ENCODE measurements around the gene FZD2.
A peak's percentile ranks its signal among the peaks of the same experiment; 100 is the strongest.

FZD2 gene

DNA sequence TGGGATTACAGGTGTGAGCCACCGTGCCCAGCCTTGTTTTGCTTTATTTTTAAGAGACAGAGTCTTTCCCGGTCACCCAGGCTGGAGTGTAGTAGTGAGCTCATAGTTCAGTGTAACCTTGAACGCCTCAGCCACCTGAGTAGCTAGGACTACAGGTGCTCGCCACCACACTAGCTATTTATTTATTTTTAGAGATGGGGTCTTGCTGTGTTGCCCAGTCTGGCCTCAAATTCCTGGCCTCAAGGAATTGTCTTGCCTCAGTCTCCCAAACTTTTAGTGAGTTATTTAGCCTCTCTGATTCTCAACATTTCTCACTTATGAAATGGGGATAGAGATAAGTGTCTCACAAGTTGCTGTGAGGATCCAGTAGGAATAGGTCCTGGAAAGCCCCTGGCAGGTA lies 21.7 kb downstream of the FZD2 start:
- no peaks in the 10 kb centered on the region for H3K79me2 ChIP-seq (ENCODE audit: control insufficient read depth, insufficient read depth, low read length, poor library complexity)
- H3K23ac ChIP-seq (ENCODE audit: low read length): no peak overlapping the region
- no peak overlapping the region for H3K4ac ChIP-seq (ENCODE audit: low read depth, low read length)
- H3K9ac ChIP-seq (ENCODE audit: low read length): no peak overlapping the region
- H4K12ac ChIP-seq (ENCODE audit: low read depth, low read length): no peak overlapping the region
- H3K9me3 ChIP-seq (ENCODE audit: insufficient read depth, low read depth, low read length): no peaks in the 10 kb centered on the region
- H2AFZ ChIP-seq (ENCODE audit: insufficient read depth, low read length, poor library complexity): no peak overlapping the region
- H2BK12ac ChIP-seq (ENCODE audit: low read length): peak overlapping the region; percentile 20
- H3K4me3 ChIP-seq (ENCODE audit: low read depth, low read length): no peak overlapping the region
- no CpG with 5 or more reads among the region's 4 CpGs for WGBS (ENCODE audit: extremely low coverage, insufficient coverage, insufficient read length)
- H3K18ac ChIP-seq (ENCODE audit: low read length): no peak overlapping the region
- no peak overlapping the region for H2BK120ac ChIP-seq (ENCODE audit: insufficient read depth, low read length, poor library complexity)
- H2AK5ac ChIP-seq (ENCODE audit: low read length): no peak overlapping the region
- H3K4me2 ChIP-seq (ENCODE audit: low read length): no peak overlapping the region
- H2BK5ac ChIP-seq (ENCODE audit: low read depth, low read length, poor library complexity): no peak overlapping the region
- H3K27me3 ChIP-seq (ENCODE audit: insufficient read depth, low read length): no peaks in the 10 kb centered on the region
- no peak overlapping the region for H4K8ac ChIP-seq (ENCODE audit: low read depth, low read length)
- DNase-seq: no peak
- H3K79me1 ChIP-seq (ENCODE audit: low read length): peaks cover 3% of the 10 kb centered on the region
- peaks cover 0 to 3% of the 10 kb centered on the region in 2 experiments for H3K4me1 ChIP-seq (ENCODE audit: control insufficient read depth in 1 of 2, insufficient read depth in 2 of 2, low read length in 2 of 2)
- no peak overlapping the region for H3K14ac ChIP-seq (ENCODE audit: low read length)
- H4K91ac ChIP-seq (ENCODE audit: low read depth, low read length): no peak overlapping the region
- H3K36me3 ChIP-seq (ENCODE audit: control insufficient read depth in 1 of 2, insufficient read depth in 2 of 2, low read length in 2 of 2): no peaks in the 10 kb centered on the region
- H3K27ac ChIP-seq (ENCODE audit: low read depth, low read length): no peak overlapping the region

DNA sequence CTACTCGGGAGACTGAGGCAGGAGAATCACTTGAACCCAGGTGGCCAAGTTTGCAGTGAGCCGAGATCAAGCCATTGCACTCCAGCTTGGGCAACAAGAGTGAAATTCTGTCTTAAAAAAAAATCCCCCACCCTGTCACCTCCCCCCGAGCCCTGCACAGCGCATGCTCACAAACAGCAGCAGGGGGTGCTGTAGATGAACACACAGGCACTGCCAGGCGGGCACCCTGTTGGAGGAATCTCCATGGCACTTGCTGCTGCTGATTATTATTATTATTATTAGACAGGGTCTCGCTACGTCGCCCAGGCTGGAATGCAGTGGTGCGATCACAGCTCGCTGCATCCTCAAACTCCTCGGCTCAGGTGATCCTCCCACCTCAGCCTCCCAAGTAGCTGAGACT lies 24.6 kb downstream of the FZD2 start:
- no peak for DNase-seq
- Histone ChIP-seq H3K4me3 (ENCODE audit: low read depth, low read length) (no peak overlapping the region), H3K9ac (ENCODE audit: low read length) (no peak overlapping the region), H4K8ac (ENCODE audit: low read depth, low read length) (no peak overlapping the region), H3K4ac (ENCODE audit: low read depth, low read length) (no peak overlapping the region), H3K9me3 (ENCODE audit: insufficient read depth, low read depth, low read length) (no peaks in the 10 kb centered on the region), H2AFZ (ENCODE audit: insufficient read depth, low read length, poor library complexity) (no peak overlapping the region), H3K79me2 (ENCODE audit: control insufficient read depth, insufficient read depth, low read length, poor library complexity) (no peaks in the 10 kb centered on the region), H4K12ac (ENCODE audit: low read depth, low read length) (no peak overlapping the region), H2BK120ac (ENCODE audit: insufficient read depth, low read length, poor library complexity) (no peak overlapping the region), H4K91ac (ENCODE audit: low read depth, low read length) (no peak overlapping the region), H3K27me3 (ENCODE audit: insufficient read depth, low read length) (no peaks in the 10 kb centered on the region), H2BK5ac (ENCODE audit: low read depth, low read length, poor library complexity) (no peak overlapping the region), H2AK5ac (ENCODE audit: low read length) (no peak overlapping the region), H3K14ac (ENCODE audit: low read length) (no peak overlapping the region), H3K79me1 (ENCODE audit: low read length) (peaks cover 19% of the 10 kb centered on the region), H3K4me2 (ENCODE audit: low read length) (no peak overlapping the region), H3K18ac (ENCODE audit: low read length) (no peak overlapping the region), H2BK12ac (ENCODE audit: low read length) (no peak overlapping the region), H3K4me1 (ENCODE audit: control insufficient read depth in 1 of 2, insufficient read depth in 2 of 2, low read length in 2 of 2) (peaks cover 12 to 15% of the 10 kb centered on the region in 2 experiments), H3K23ac (ENCODE audit: low read length) (no peak overlapping the region), H3K27ac (ENCODE audit: low read depth, low read length) (no peak overlapping the region), H3K36me3 (ENCODE audit: control insufficient read depth in 1 of 2, insufficient read depth in 2 of 2, low read length in 2 of 2) (no peaks in the 10 kb centered on the region)
- WGBS (ENCODE audit: extremely low coverage, insufficient coverage, insufficient read length): no CpG with 5 or more reads among the region's 11 CpGs

- Histone ChIP-seq H3K9ac (ENCODE audit: low read length) (peak overlapping the region; percentile 38), H3K27me3 (ENCODE audit: insufficient read depth, low read length) (no peaks in the 10 kb centered on the region), H3K4ac (ENCODE audit: low read depth, low read length) (no peak overlapping the region), H3K23ac (ENCODE audit: low read length) (no peak overlapping the region), H2AK5ac (ENCODE audit: low read length) (peak overlapping the region; percentile 20), H3K4me3 (ENCODE audit: low read depth, low read length) (no peak overlapping the region), H3K27ac (ENCODE audit: low read depth, low read length) (no peak overlapping the region), H3K4me2 (ENCODE audit: low read length) (no peak overlapping the region), H4K8ac (ENCODE audit: low read depth, low read length) (no peak overlapping the region), H3K9me3 (ENCODE audit: insufficient read depth, low read depth, low read length) (no peaks in the 10 kb centered on the region), H4K12ac (ENCODE audit: low read depth, low read length) (no peak overlapping the region), H3K36me3 (ENCODE audit: control insufficient read depth in 1 of 2, insufficient read depth in 2 of 2, low read length in 2 of 2) (no peaks in the 10 kb centered on the region), H3K14ac (ENCODE audit: low read length) (peak overlapping the region; percentile 30), H3K79me1 (ENCODE audit: low read length) (peaks cover 37% of the 10 kb centered on the region), H2BK5ac (ENCODE audit: low read depth, low read length, poor library complexity) (no peak overlapping the region), H3K4me1 (ENCODE audit: control insufficient read depth in 1 of 2, insufficient read depth in 2 of 2, low read length in 2 of 2) (peaks cover 22 to 25% of the 10 kb centered on the region in 2 experiments), H3K18ac (ENCODE audit: low read length) (no peak overlapping the region), H2BK12ac (ENCODE audit: low read length) (peak overlapping the region; percentile 78), H3K79me2 (ENCODE audit: control insufficient read depth, insufficient read depth, low read length, poor library complexity) (peaks cover 2% of the 10 kb centered on the region), H4K91ac (ENCODE audit: low read depth, low read length) (peak overlapping the region; percentile 68), H2AFZ (ENCODE audit: insufficient read depth, low read length, poor library complexity) (no peak overlapping the region), H2BK120ac (ENCODE audit: insufficient read depth, low read length, poor library complexity) (peak overlapping the region; percentile 45)
- WGBS (ENCODE audit: extremely low coverage, insufficient coverage, insufficient read length): no CpG with 5 or more reads among the region's 13 CpGs
- DNase-seq: no peak
Observed at GRCh38 chr17:44584443-44584842, 27.2 kb downstream of the FZD2 start.

DNA sequence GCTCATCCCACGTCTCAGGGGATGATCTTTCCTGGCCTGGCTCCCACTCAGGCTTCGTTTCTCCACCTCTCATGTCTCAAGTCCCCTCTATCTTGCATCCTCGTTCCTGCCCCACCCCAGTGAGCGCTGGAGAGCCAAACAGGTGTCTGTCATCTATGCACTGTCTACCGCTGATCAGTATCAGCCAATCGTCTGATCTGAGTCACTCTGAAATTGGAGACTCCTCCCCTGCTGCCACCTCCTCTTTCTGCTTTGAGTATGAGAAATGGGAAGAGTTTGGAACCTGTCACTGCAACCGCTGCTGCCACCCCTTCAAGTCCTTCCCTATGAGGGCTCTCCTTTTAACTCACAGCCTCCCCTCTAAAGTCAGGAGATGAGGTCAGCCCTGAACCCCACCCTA lies 28.0 kb downstream of the FZD2 start:
- Histone ChIP-seq H3K4me3 (ENCODE audit: low read depth, low read length) (no peak overlapping the region), H3K4me2 (ENCODE audit: low read length) (no peak overlapping the region), H3K4me1 (ENCODE audit: control insufficient read depth in 1 of 2, insufficient read depth in 2 of 2, low read length in 2 of 2) (peaks cover 22 to 25% of the 10 kb centered on the region in 2 experiments), H3K36me3 (ENCODE audit: control insufficient read depth in 1 of 2, insufficient read depth in 2 of 2, low read length in 2 of 2) (no peaks in the 10 kb centered on the region), H2BK12ac (ENCODE audit: low read length) (peak overlapping the region; percentile 63), H3K23ac (ENCODE audit: low read length) (no peak overlapping the region), H4K12ac (ENCODE audit: low read depth, low read length) (no peak overlapping the region), H3K9me3 (ENCODE audit: insufficient read depth, low read depth, low read length) (no peaks in the 10 kb centered on the region), H2BK120ac (ENCODE audit: insufficient read depth, low read length, poor library complexity) (peak overlapping the region; percentile 40), H3K27me3 (ENCODE audit: insufficient read depth, low read length) (no peaks in the 10 kb centered on the region), H3K14ac (ENCODE audit: low read length) (peak overlapping the region; percentile 36), H3K18ac (ENCODE audit: low read length) (no peak overlapping the region), H3K4ac (ENCODE audit: low read depth, low read length) (peak overlapping the region; percentile 56), H3K9ac (ENCODE audit: low read length) (no peak overlapping the region), H3K79me1 (ENCODE audit: low read length) (peaks cover 37% of the 10 kb centered on the region), H4K8ac (ENCODE audit: low read depth, low read length) (peak overlapping the region; percentile 45), H3K79me2 (ENCODE audit: control insufficient read depth, insufficient read depth, low read length, poor library complexity) (peaks cover 2% of the 10 kb centered on the region), H2AK5ac (ENCODE audit: low read length) (peak overlapping the region; percentile 76), H3K27ac (ENCODE audit: low read depth, low read length) (no peak overlapping the region), H4K91ac (ENCODE audit: low read depth, low read length) (peak overlapping the region; percentile 89), H2BK5ac (ENCODE audit: low read depth, low read length, poor library complexity) (no peak overlapping the region), H2AFZ (ENCODE audit: insufficient read depth, low read length, poor library complexity) (no peak overlapping the region)
- DNase-seq: peak in 1 of 2 donors; percentile 48
- no CpG with 5 or more reads among the region's 7 CpGs for WGBS (ENCODE audit: extremely low coverage, insufficient coverage, insufficient read length)

Measured in trophoblast cell (in vitro differentiated cells and primary cell).